H1 (cell line): Measurements from ENCODE around the gene ANKRD11. TPM values are rescaled to one million over a fixed set of nuclear protein-coding genes. Genes with fewer than 3 reads are reported as not detected.

Experiments used
- CTCF ChIA-PET: fragments of 300-600 bp; sonication (Branson Sonifier 250); formaldehyde crosslinking; loops from one replicate; lab custom pipeline; 2021; ENCODE audit not compliant: partially characterized antibody; lab: Charles Lee
- POLR2A ChIA-PET: fragments of 300-600 bp; sonication (Branson Sonifier 250); formaldehyde crosslinking; loops from one replicate; lab custom pipeline; 2021; ENCODE audit warnings: inconsistent platforms; ENCODE audit not compliant: partially characterized antibody; lab: Charles Lee
- DNase-seq, 2 experiments: peaks; one replicate each; pipeline versions ENCODE4 v3.0.0 to v3.0.0-alpha.2; 2010 to 2022; ENCODE audit warnings: low spot score in 2 of 2, low read depth in 1 of 2, mixed read lengths in 1 of 2
- FAIRE-seq: peaks from 2 replicates; lab custom pipeline; 2011; peaks lifted over from hg19 to GRCh38; lab: Jason Lieb, UNC
- H2AFZ ChIP-seq: 2 replicates; pipeline ENCODE4 v1.8.1; 2012; ENCODE audit warnings: low read length, inconsistent platforms
- H2AK5ac ChIP-seq: 2 replicates; pipeline ENCODE4 v1.6.1; 2013; ENCODE audit warnings: low read depth, low read length
- H2BK120ac ChIP-seq: replicated peaks from 2 replicates; pipeline ENCODE3; 2013; ENCODE audit warnings: low read depth, low read length, inconsistent platforms
- H2BK12ac ChIP-seq: 2 replicates; pipeline ENCODE4 v1.6.1; 2013; ENCODE audit warnings: low read depth, low read length
- H2BK15ac ChIP-seq: 2 replicates; pipeline ENCODE4 v1.6.1; 2013; ENCODE audit warnings: low read length
- H2BK20ac ChIP-seq: 2 replicates; pipeline ENCODE4 v1.6.1; 2013; ENCODE audit warnings: low read length
- H2BK5ac ChIP-seq: 2 replicates; pipeline ENCODE4 v1.6.1; 2013; ENCODE audit warnings: low read depth, low read length
- H3K14ac ChIP-seq: 2 replicates; pipeline ENCODE4 v1.6.1; 2013; ENCODE audit warnings: inconsistent platforms; ENCODE audit not compliant: insufficient read length
- H3K18ac ChIP-seq: 2 replicates; pipeline ENCODE4 v1.6.1; 2013; ENCODE audit warnings: low read length; ENCODE audit errors: extremely low read depth
- H3K23ac ChIP-seq: 2 replicates; pipeline ENCODE4 v1.6.1; 2013; ENCODE audit warnings: inconsistent platforms; ENCODE audit not compliant: insufficient read length
- H3K23me2 ChIP-seq: 2 replicates; pipeline ENCODE4 v1.6.1; 2013; ENCODE audit warnings: low read depth, low read length
- H3K27ac ChIP-seq: 2 replicates; pipeline ENCODE4 v1.6.1; 2011; ENCODE audit warnings: low read depth, low read length, inconsistent platforms
- H3K27me3 ChIP-seq, 4 experiments: replicated peaks in 1 of 4; 1 replicate in 1 of 4; 2 replicates in 3 of 4; pipeline versions ENCODE4 v1.6.1 to v1.8.1; 2011 to 2013; ENCODE audit warnings: low read length in 3 of 4, mild to moderate bottlenecking in 3 of 4, inconsistent platforms in 2 of 4, mixed read lengths in 2 of 4, moderate library complexity in 1 of 4; ENCODE audit not compliant: control insufficient read depth in 3 of 4, insufficient read depth in 3 of 4; ENCODE audit errors: extremely low read depth in 1 of 4
- H3K36me3 ChIP-seq, 4 experiments: 2 replicates each; pipeline versions ENCODE4 v1.6.1 to v1.8.1; 2011 to 2013; ENCODE audit warnings: mild to moderate bottlenecking in 4 of 4, low read length in 3 of 4, moderate library complexity in 2 of 4, control low read depth in 1 of 4, inconsistent platforms in 1 of 4; ENCODE audit not compliant: insufficient read depth in 4 of 4, control insufficient read depth in 2 of 4
- H3K4ac ChIP-seq: replicated peaks from 2 replicates; pipeline ENCODE3; 2013; ENCODE audit warnings: low read length, low read depth, mixed read lengths, inconsistent platforms; ENCODE audit not compliant: insufficient read length
- H3K4me1 ChIP-seq, 4 experiments: replicated peaks in 1 of 4; 1 replicate in 1 of 4; 2 replicates in 3 of 4; pipeline versions ENCODE4 v1.6.1 to v1.8.1; 2011 to 2013; ENCODE audit warnings: low read length in 3 of 4, inconsistent platforms in 2 of 4, mixed read lengths in 1 of 4; ENCODE audit not compliant: insufficient read depth in 4 of 4, control insufficient read depth in 3 of 4
- H3K4me2 ChIP-seq, 2 experiments: 2 replicates each; pipeline versions ENCODE4 v1.6.1 to v1.8.1; 2011 to 2013; ENCODE audit warnings: low read depth in 2 of 2, low read length in 2 of 2, control low read depth in 1 of 2, inconsistent platforms in 1 of 2, mild to moderate bottlenecking in 1 of 2; ENCODE audit not compliant: insufficient read depth in 1 of 2
- H3K4me3 ChIP-seq, 4 experiments: fragments of 200-600, 300-600 bp in 1 of 4; sonication (generic), shearing (Covaris generic), sonication (Bioruptor Twin) in 1 of 4; 2 replicates each; pipeline versions ENCODE4 v1.5.1 to v1.8.1; 2011 to 2016; ENCODE audit warnings: low read length in 4 of 4, low read depth in 3 of 4, control low read depth in 2 of 4, inconsistent platforms in 2 of 4, mild to moderate bottlenecking in 2 of 4, mixed read lengths in 1 of 4, moderate library complexity in 1 of 4; ENCODE audit not compliant: insufficient read depth in 2 of 4; ENCODE audit errors: extremely low read depth in 1 of 4
- H3K56ac ChIP-seq: replicated peaks from 2 replicates; pipeline ENCODE3; 2013; ENCODE audit warnings: low read depth, mild to moderate bottlenecking, mixed read lengths, low read length, inconsistent platforms; ENCODE audit not compliant: insufficient read length
- H3K79me1 ChIP-seq: 2 replicates; pipeline ENCODE4 v1.6.1; 2013; ENCODE audit warnings: low read depth, low read length, control low read depth
- H3K79me2 ChIP-seq, 2 experiments: 2 replicates each; pipeline versions ENCODE4 v1.6.1 to v1.8.1; 2012 to 2013; ENCODE audit warnings: low read length in 2 of 2, mild to moderate bottlenecking in 2 of 2, inconsistent platforms in 1 of 2; ENCODE audit not compliant: insufficient read depth in 2 of 2, control insufficient read depth in 1 of 2
- H3K9ac ChIP-seq, 4 experiments: replicated peaks in 1 of 4; 1 replicate in 1 of 4; 2 replicates in 3 of 4; pipeline versions ENCODE4 v1.6.1 to v1.8.1; 2011 to 2013; ENCODE audit warnings: low read depth in 3 of 4, low read length in 3 of 4, control low read depth in 2 of 4, mild to moderate bottlenecking in 2 of 4, moderate library complexity in 2 of 4, inconsistent platforms in 1 of 4; ENCODE audit errors: extremely low read depth in 1 of 4
- H3K9me3 ChIP-seq, 2 experiments: 2 replicates each; pipeline versions ENCODE4 v1.6.1 to v1.8.1; 2012 to 2013; ENCODE audit warnings: mild to moderate bottlenecking in 2 of 2, moderate library complexity in 2 of 2, control low read depth in 1 of 2, inconsistent platforms in 1 of 2, low read depth in 1 of 2, low read length in 1 of 2, mixed read lengths in 1 of 2; ENCODE audit not compliant: insufficient read depth in 2 of 2
- H4K20me1 ChIP-seq, 2 experiments: replicated peaks in 1 of 2; 2 replicates each; pipeline versions ENCODE3 to v1.8.1; 2011 to 2013; ENCODE audit warnings: inconsistent platforms in 2 of 2, low read length in 2 of 2, mild to moderate bottlenecking in 1 of 2; ENCODE audit not compliant: insufficient read depth in 2 of 2, control insufficient read depth in 1 of 2
- H4K5ac ChIP-seq: 2 replicates; pipeline ENCODE4 v1.6.1; 2013; ENCODE audit warnings: low read length, low read depth, mixed read lengths, inconsistent platforms; ENCODE audit not compliant: insufficient read length
- H4K8ac ChIP-seq: 2 replicates; pipeline ENCODE4 v1.8.0; 2013; ENCODE audit warnings: mild to moderate bottlenecking, moderate library complexity, low read length, inconsistent platforms; ENCODE audit not compliant: insufficient read depth; ENCODE audit errors: extremely low read depth
- H4K91ac ChIP-seq: replicated peaks from 2 replicates; pipeline ENCODE3; 2013; ENCODE audit warnings: low read length, mixed read lengths, inconsistent platforms; ENCODE audit not compliant: insufficient read length
- CBX8 ChIP-seq: fragments of 300-800, 300-1000 bp; sonication (generic); IDR thresholded peaks from 2 replicates; pipeline ENCODE4 v1.7.1; 2016; ENCODE audit warnings: low read depth, low read length, borderline replicate concordance
- EP300 ChIP-seq, 2 experiments: IDR thresholded peaks; 1 replicate in 1 of 2; 2 replicates in 1 of 2; pipeline ENCODE4 v1.6.1; 2011 to 2012; ENCODE audit warnings: low read depth in 2 of 2, low read length in 2 of 2, mild to moderate bottlenecking in 2 of 2, borderline replicate concordance in 1 of 2, inconsistent platforms in 1 of 2, moderate library complexity in 1 of 2
- EZH2 ChIP-seq: fragments of 200-600 bp; sonication (generic); IDR thresholded peaks from 2 replicates; pipeline ENCODE4 v1.7.1; 2012; ENCODE audit warnings: low read depth, mild to moderate bottlenecking, moderate library complexity, low read length, inconsistent platforms; ENCODE audit not compliant: severe bottlenecking
- FOSL1 ChIP-seq: IDR thresholded peaks from 2 replicates; pipeline ENCODE4 v1.6.1; 2011; ENCODE audit warnings: mild to moderate bottlenecking, low read depth, low read length, moderate library complexity; ENCODE audit not compliant: insufficient read depth
- HDAC2 ChIP-seq, 2 experiments: fragments of 300-600 bp in 1 of 2; sonication (generic) in 1 of 2; IDR thresholded peaks; 2 replicates each; pipeline ENCODE4 v1.6.1; 2011 to 2012; ENCODE audit warnings: low read depth in 2 of 2, low read length in 2 of 2, mild to moderate bottlenecking in 2 of 2, moderate library complexity in 2 of 2, borderline replicate concordance in 1 of 2, inconsistent platforms in 1 of 2
- JUN ChIP-seq: IDR thresholded peaks from 2 replicates; pipeline ENCODE4 v1.6.1; 2011; ENCODE audit warnings: low read depth, mild to moderate bottlenecking, improper control_type of control experiment, low read length
- JUND ChIP-seq: IDR thresholded peaks from 2 replicates; pipeline ENCODE4 v1.6.1; 2011; ENCODE audit warnings: mild to moderate bottlenecking, improper control_type of control experiment, low read length
- KDM4A ChIP-seq: IDR thresholded peaks from one replicate; pipeline ENCODE4 v1.7.1; 2012; ENCODE audit warnings: low read depth, mild to moderate bottlenecking, moderate library complexity, low read length, inconsistent platforms; ENCODE audit not compliant: severe bottlenecking
- SIRT6 ChIP-seq: IDR thresholded peaks from one replicate; pipeline ENCODE4 v1.7.1; 2012; ENCODE audit warnings: low read length, inconsistent platforms
- SP1 ChIP-seq: IDR thresholded peaks from 2 replicates; pipeline ENCODE4 v1.6.1; 2011; ENCODE audit warnings: low read depth, low read length
- USF2 ChIP-seq: IDR thresholded peaks from 2 replicates; pipeline ENCODE4 v1.6.1; 2011; ENCODE audit warnings: low read length, improper control_type of control experiment
- ZNF274 ChIP-seq: IDR thresholded peaks from 2 replicates; pipeline ENCODE4 v1.7.0; 2012; ENCODE audit warnings: low read length, borderline replicate concordance; ENCODE audit errors: extremely low read depth
- WGBS, 2 experiments: shearing (Covaris generic) in 1 of 2; methylation state at CpG; one replicate each; pipeline versions ENCODE4 v1.1.6 to v1.1.7; 2013 to 2015; ENCODE audit warnings: low lambda C conversion rate in 2 of 2, mixed read lengths in 2 of 2, inconsistent platforms in 1 of 2, low coverage in 1 of 2, missing lambda C conversion rate in 1 of 2; ENCODE audit not compliant: insufficient replicate concordance in 2 of 2, insufficient coverage in 1 of 2, insufficient read length in 1 of 2; ENCODE audit errors: extremely low coverage in 1 of 2, missing lambda C conversion rate in 1 of 2; 5-methylcytosine and 5-hydroxymethylcytosine counted together
- polyA plus RNA-seq, 7 experiments: library from polyadenylated mRNA; depleted of rRNA in 3 of 7; stranded (reverse) in 5 of 7; unstranded in 2 of 7; fragments of >200 nt in 5 of 7; fragments of 200-250 nt in 2 of 7; gene quantifications; 1 replicate in 5 of 7; 2 replicates in 1 of 7; 4 replicates in 1 of 7; pipeline versions ENCODE4 v1.2.1 to v1.2.3, GENCODE V29; 2011 to 2013; ENCODE audit warnings: missing spikeins in 2 of 7, mixed read lengths in 2 of 7
- total RNA-seq: library from RNA; stranded (reverse); fragmentation: NEBNext Ultra II Directional; extraction: Animal tissue kit (Norgen Biotek cat#: 25700); gene quantifications from 2 replicates; pipeline ENCODE4 v1.2.1, GENCODE V29; 2021

ANKRD11 gene
- total and polyA plus RNA-seq, 2 of the 8 experiments (the other 6 are each of a cell fraction or from before 2014, with no cell fraction given) = 46.5 to 142 TPM

- CTCF ChIA-PET = interaction anchor here (1.0 to 3.9 kb wide), 5 partner anchors 12 to 179 kb away, joined by 3 to 12 read pairs (median 4); no protein-coding TSS in a partner anchor
- H4K20me1 ChIP-seq = peaks cover 31 to 41% of the 10 kb centered on the region in 2 experiments
- TF ChIP-seq SIRT6 (no peak), SP1 (no peak), FOSL1 (no peak), EZH2 (no peak), ZNF274 (no peak), CBX8 (no peak), KDM4A (no peak), USF2 (no peak), HDAC2 (IDR thresholded peaks at IDR 0.05; ENCODE audit: borderline replicate concordance in 1 of 2, low read depth in 2 of 2, low read length in 2 of 2) (no peak), EP300 (IDR thresholded peaks at IDR 0.05; ENCODE audit: borderline replicate concordance in 1 of 2, low read depth in 2 of 2, low read length in 2 of 2) (no peak), JUND (no peak), JUN (no peak)
These were observed 23.0 kb downstream of the ANKRD11 start for GRCh38 chr16:89467382-89467781.

More at GRCh38 chr16:89467382-89467781, 23.0 kb downstream of the ANKRD11 start:
- Histone ChIP-seq H3K4me3 (no peak overlapping the region), H3K27ac (no peak overlapping the region), H3K4me1 (peaks cover 4 to 10% (median 7%) of the 10 kb centered on the region in 4 experiments; a peak in 5 of 7 replicates), H3K9ac (no peak overlapping the region), H3K56ac (no peak overlapping the region), H3K23me2 (no peaks in the 10 kb centered on the region; the same call in 1 of the 2 replicates), H2BK5ac (no peak overlapping the region), H3K4ac (no peak overlapping the region), H3K14ac (no peak overlapping the region), H2BK120ac (no peak overlapping the region), H2BK12ac (no peak overlapping the region), H3K79me2 (peaks cover 55 to 88% of the 10 kb centered on the region in 2 experiments), H3K18ac (no peak overlapping the region), H3K23ac (no peak overlapping the region), H3K9me3 (peaks cover 0 to 4% of the 10 kb centered on the region in 2 experiments; a peak in 1 of 4 replicates), H4K91ac (no peak overlapping the region), H4K5ac (no peak overlapping the region), H4K8ac (no peak overlapping the region), H3K36me3 (peaks cover 0 to 2% (median 0%) of the 10 kb centered on the region in 4 experiments; a peak in 2 of 8 replicates), H3K4me2 (no peak overlapping the region), H2BK20ac (no peak overlapping the region), H2AK5ac (no peak overlapping the region), H2AFZ (no peak overlapping the region), H3K79me1 (peaks cover 8% of the 10 kb centered on the region), H3K27me3 (no peaks in the 10 kb centered on the region), H2BK15ac (no peak overlapping the region)
- no peak for DNase-seq
- POLR2A ChIA-PET = interaction anchor here (0.9 to 3.4 kb wide), 7 partner anchors 11 to 97 kb away, joined by 3 to 19 read pairs (median 4); no protein-coding TSS in a partner anchor
- WGBS, 2 experiments = 91% methylated on average over 7 of the region's 7 CpGs; no CpG with 5 or more reads in 1 of the 2 experiments
- no peak for FAIRE-seq
